Measurements from ENCODE around the gene DMRTB1. TPM values are rescaled to one million over a fixed set of nuclear protein-coding genes. Genes with fewer than 3 reads are reported as not detected.

The DMRTB1 gene
- total and polyA plus RNA-seq, 2 of the 8 experiments (the other 6 are each of a cell fraction or from before 2014, with no cell fraction given) = 0.06 to 0.35 TPM

- Histone ChIP-seq H2BK12ac (ENCODE audit: low read depth, low read length) (peak overlapping the region; percentile 75; the same call in 1 of the 2 replicates), H3K27ac (ENCODE audit: low read depth, low read length) (no peak overlapping the region), H2BK120ac (replicated peaks; ENCODE audit: low read depth, low read length) (no peak overlapping the region), H2BK20ac (ENCODE audit: low read length) (peak overlapping the region; percentile 96; the same call in 1 of the 2 replicates), H4K8ac (ENCODE audit: extremely low read depth, insufficient read depth, low read length) (peak overlapping the region; percentile 26), H4K5ac (ENCODE audit: insufficient read length, low read depth, low read length) (no peak overlapping the region), H3K4ac (replicated peaks; ENCODE audit: insufficient read length, low read depth, low read length) (no peak overlapping the region), H2AK5ac (ENCODE audit: low read depth, low read length) (no peak overlapping the region), H4K20me1 (replicated peaks in 1 of 2; ENCODE audit: control insufficient read depth in 1 of 2, insufficient read depth in 2 of 2, low read length in 2 of 2) (no peaks in the 10 kb centered on the region), H2AFZ (ENCODE audit: low read length) (peak overlapping the region; percentile 76; the same call in 1 of the 2 replicates), H3K23ac (ENCODE audit: insufficient read length) (no peak overlapping the region), H3K79me1 (ENCODE audit: low read depth, low read length) (no peaks in the 10 kb centered on the region), H3K79me2 (ENCODE audit: control insufficient read depth in 1 of 2, insufficient read depth in 2 of 2, low read length in 2 of 2) (no peaks in the 10 kb centered on the region), H2BK15ac (ENCODE audit: low read length) (no peak overlapping the region; the same call in 1 of the 2 replicates), H4K91ac (replicated peaks; ENCODE audit: insufficient read length, low read length) (peak overlapping the region; percentile 75), H3K36me3 (ENCODE audit: control insufficient read depth in 2 of 4, insufficient read depth in 4 of 4, low read length in 3 of 4) (no peaks in the 10 kb centered on the region), H3K27me3 (replicated peaks in 1 of 4; ENCODE audit: control insufficient read depth in 3 of 4, extremely low read depth in 1 of 4, insufficient read depth in 3 of 4, low read length in 3 of 4) (peaks cover 0 to 6% (median 2%) of the 10 kb centered on the region in 4 experiments; a peak in 3 of 7 replicates), H2BK5ac (ENCODE audit: low read depth, low read length) (peak overlapping the region; percentile 66; the same call in 1 of the 2 replicates), H3K4me3 (ENCODE audit: extremely low read depth in 1 of 4, insufficient read depth in 2 of 4, low read depth in 3 of 4, low read length in 4 of 4) (peak overlapping the region in 1 of 4 experiments; percentile 19; a peak in 2 of 8 replicates), H3K23me2 (ENCODE audit: low read depth, low read length) (no peaks in the 10 kb centered on the region), H3K9ac (replicated peaks in 1 of 4; ENCODE audit: extremely low read depth in 1 of 4, low read depth in 3 of 4, low read length in 3 of 4) (no peak overlapping the region), H3K9me3 (ENCODE audit: insufficient read depth in 2 of 2, low read depth in 1 of 2, low read length in 1 of 2) (0 out of 4 replicates have a peak, but pooled peaks cover 0 to 3% of the 10 kb centered on the region in 2 experiments), H3K4me1 (replicated peaks in 1 of 4; ENCODE audit: control insufficient read depth in 3 of 4, insufficient read depth in 4 of 4, low read length in 3 of 4) (peaks cover 0 to 7% (median 4%) of the 10 kb centered on the region in 4 experiments; a peak in 5 of 7 replicates), H3K14ac (ENCODE audit: insufficient read length) (no peak overlapping the region), H3K18ac (ENCODE audit: extremely low read depth, low read length) (peak overlapping the region; percentile 76), H3K4me2 (ENCODE audit: insufficient read depth in 1 of 2, low read depth in 2 of 2, low read length in 2 of 2) (peak overlapping the region in 1 of 2 experiments; percentile 21; a peak in 2 of 4 replicates), H3K56ac (replicated peaks; ENCODE audit: insufficient read length, low read depth, low read length) (no peak overlapping the region)
- FAIRE-seq = peak; percentile 36
- ChIA-PET CTCF (ENCODE audit: partially characterized antibody) (interaction anchor here (0.7 to 16.5 kb wide), 19 partner anchors 14 to 195 kb away, joined by 3 to 248 read pairs (median 4); partner anchors contain the start of gene DMRTB1), POLR2A (ENCODE audit: partially characterized antibody) (no interaction called here)
- peak; percentile 84 to 99 for DNase-seq (ENCODE audit: low read depth in 1 of 2, low spot score in 2 of 2)
- WGBS, 2 experiments (ENCODE audit: extremely low coverage in 1 of 2, insufficient coverage in 1 of 2, insufficient read length in 1 of 2, insufficient replicate concordance in 2 of 2, low coverage in 1 of 2, low lambda C conversion rate in 2 of 2, missing lambda C conversion rate in 1 of 2) = 1% methylated on average over 21 of the region's 28 CpGs; no CpG with 5 or more reads in 1 of the 2 experiments
- TF ChIP-seq SP4 (IDR thresholded peaks at IDR 0.05; ENCODE audit: low read length) (no peak), POLR2A (IDR thresholded peaks at IDR 0.05; ENCODE audit: control extremely low read depth in 1 of 2, low read depth in 2 of 2, low read length in 2 of 2) (no peak), BRCA1 (IDR thresholded peaks at IDR 0.05; ENCODE audit: low read depth, low read length) (no peak), CBX5 (IDR thresholded peaks at IDR 0.05; ENCODE audit: low read depth, low read length) (no peak), ZNF274 (IDR thresholded peaks at IDR 0.05; ENCODE audit: borderline replicate concordance, extremely low read depth, low read length) (no peak), CREB1 (IDR thresholded peaks at IDR 0.05) (peak; percentile 66; the same call in 1 of the 2 replicates), RFX5 (IDR thresholded peaks at IDR 0.05; ENCODE audit: borderline replicate concordance, low read depth, low read length) (no peak; the same call in 1 of the 2 replicates), ATF3 (IDR thresholded peaks at IDR 0.05; ENCODE audit: insufficient read depth, low read depth, low read length) (peak; percentile 68), SIRT6 (IDR thresholded peaks at IDR 0.05; ENCODE audit: low read length) (no peak), EGR1 (IDR thresholded peaks at IDR 0.05; ENCODE audit: borderline replicate concordance, low read depth, low read length) (peak; percentile 39), E2F6 (IDR thresholded peaks at IDR 0.05) (peak; percentile 77), RNF2 (IDR thresholded peaks at IDR 0.05; ENCODE audit: borderline replicate concordance, low read depth, low read length, missing control alignments, poor library complexity, severe bottlenecking) (no peak)
Observed at GRCh38 chr1:53470155-53470554, 11.0 kb downstream of the DMRTB1 start.
